Loucy (cell line): Measurements from ENCODE around the gene SH3PXD2A.
A peak's percentile ranks its signal among the peaks of the same experiment; 100 is the strongest.
"Not testable (repeated sequence)": the region's sequence is repeated elsewhere in the genome, so short reads cannot be mapped to it uniquely, and the experiment has no call there.

Source experiments
- H2AFZ ChIP-seq: fragments of 200-600 bp; sonication (generic); 2 replicates; pipeline ENCODE4 v1.6.0; 2016; ENCODE audit warnings: antibody characterized with exemption, mild to moderate bottlenecking, low read length, moderate library complexity
- H3F3A ChIP-seq: fragments of 200-600 bp; 2 replicates; pipeline ENCODE4 v1.6.0; 2016; ENCODE audit warnings: antibody characterized with exemption, low read depth, mild to moderate bottlenecking
- H3K27me3 ChIP-seq: fragments of 200-600 bp; sonication (generic); 2 replicates; pipeline ENCODE4 v1.6.1; 2014; ENCODE audit warnings: low read length, mild to moderate bottlenecking; ENCODE audit not compliant: insufficient read depth, poor library complexity, severe bottlenecking
- H3K36me3 ChIP-seq: fragments of 200-600 bp; sonication (generic); 2 replicates; pipeline ENCODE4 v1.6.1; 2016; ENCODE audit warnings: low read length; ENCODE audit not compliant: insufficient read depth
- H3K4me1 ChIP-seq: fragments of 200-600 bp; sonication (generic); 2 replicates; pipeline ENCODE4 v1.5.1; 2014; ENCODE audit warnings: low read length, mild to moderate bottlenecking; ENCODE audit not compliant: insufficient read depth, poor library complexity, severe bottlenecking
- H3K4me2 ChIP-seq: fragments of 200-600 bp; sonication (generic); 2 replicates; pipeline ENCODE4 v1.6.0; 2014; ENCODE audit warnings: antibody characterized with exemption, low read length, low read depth, mild to moderate bottlenecking; ENCODE audit not compliant: poor library complexity, severe bottlenecking
- H3K4me3 ChIP-seq: fragments of 200-600 bp; sonication (generic); 2 replicates; pipeline ENCODE4 v1.5.1; 2014; ENCODE audit warnings: low read length, mild to moderate bottlenecking, mixed read lengths; ENCODE audit not compliant: poor library complexity, severe bottlenecking
- H3K79me2 ChIP-seq: fragments of 200-600 bp; sonication (generic); 2 replicates; pipeline ENCODE4 v1.6.1; 2014; ENCODE audit warnings: low read length; ENCODE audit not compliant: insufficient read depth
- H3K9ac ChIP-seq: fragments of 200-600 bp; sonication (generic); 2 replicates; pipeline ENCODE4 v1.6.0; 2014; ENCODE audit warnings: mild to moderate bottlenecking, low read depth, low read length, moderate library complexity; ENCODE audit not compliant: poor library complexity, severe bottlenecking
- H3K9me2 ChIP-seq: fragments of 200-600 bp; sonication (generic); replicated peaks from 2 replicates; pipeline ENCODE4 v1.6.1; 2016; ENCODE audit warnings: low read depth, low read length, mixed read lengths
- H3K9me3 ChIP-seq: fragments of 200-600 bp; sonication (generic); 2 replicates; pipeline ENCODE4 v1.6.1; 2014; ENCODE audit warnings: mild to moderate bottlenecking, antibody characterized with exemption, low read length, low read depth; ENCODE audit not compliant: insufficient read depth
- H4K20me1 ChIP-seq: fragments of 200-600 bp; sonication (generic); 2 replicates; pipeline ENCODE4 v1.6.0; 2014; ENCODE audit warnings: antibody characterized with exemption, low read length, mild to moderate bottlenecking; ENCODE audit not compliant: insufficient read depth, poor library complexity, severe bottlenecking
- EZH2phosphoT487 ChIP-seq: fragments of 200-600 bp; IDR thresholded peaks from 2 replicates; pipeline ENCODE4 v1.6.1; 2018; ENCODE audit warnings: antibody characterized with exemption, mild to moderate bottlenecking, moderate library complexity, borderline replicate concordance
- TF ChIP-seq, protein P1 (sequence below): fragments of 200-600 bp; sonication (generic); conservative IDR thresholded peaks from 2 replicates; pipeline ENCODE4 v1.5.1; 2014; ENCODE audit warnings: mild to moderate bottlenecking, antibody characterized with exemption, low read length

Gene SH3PXD2A

DNA sequence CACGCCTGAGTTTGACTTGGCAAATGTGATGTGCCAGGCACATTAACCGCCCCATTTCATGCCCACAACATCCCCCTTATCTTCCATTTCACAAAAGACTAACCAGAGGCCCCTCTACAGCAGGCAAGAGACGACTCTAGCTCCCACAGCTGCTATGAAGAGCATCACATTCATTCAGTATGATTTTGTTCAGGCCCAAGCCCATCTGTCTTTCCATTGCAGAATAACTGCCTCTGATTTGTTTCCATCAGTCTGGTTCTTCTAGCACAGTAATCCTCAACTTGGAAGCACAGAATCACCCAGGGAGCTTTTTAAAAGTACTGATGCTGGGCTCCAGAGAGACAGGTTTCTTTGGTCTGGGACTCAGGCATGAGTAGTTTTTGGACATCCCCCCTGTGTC, 192.1 kb downstream of the SH3PXD2A start:
- H3K27me3 ChIP-seq: no peaks in the 10 kb centered on the region
- H3K4me2 ChIP-seq: no peak overlapping the region
- no peaks in the 10 kb centered on the region for H3K79me2 ChIP-seq
- no peak overlapping the region for H3K9ac ChIP-seq
- no peaks in the 10 kb centered on the region for H3F3A ChIP-seq
- H4K20me1 ChIP-seq: no peaks in the 10 kb centered on the region
- H3K36me3 ChIP-seq: peaks cover 5% of the 10 kb centered on the region; the same call in 1 of the 2 replicates
- H3K4me1 ChIP-seq: no peaks in the 10 kb centered on the region
- TF ChIP-seq, protein P1, sequence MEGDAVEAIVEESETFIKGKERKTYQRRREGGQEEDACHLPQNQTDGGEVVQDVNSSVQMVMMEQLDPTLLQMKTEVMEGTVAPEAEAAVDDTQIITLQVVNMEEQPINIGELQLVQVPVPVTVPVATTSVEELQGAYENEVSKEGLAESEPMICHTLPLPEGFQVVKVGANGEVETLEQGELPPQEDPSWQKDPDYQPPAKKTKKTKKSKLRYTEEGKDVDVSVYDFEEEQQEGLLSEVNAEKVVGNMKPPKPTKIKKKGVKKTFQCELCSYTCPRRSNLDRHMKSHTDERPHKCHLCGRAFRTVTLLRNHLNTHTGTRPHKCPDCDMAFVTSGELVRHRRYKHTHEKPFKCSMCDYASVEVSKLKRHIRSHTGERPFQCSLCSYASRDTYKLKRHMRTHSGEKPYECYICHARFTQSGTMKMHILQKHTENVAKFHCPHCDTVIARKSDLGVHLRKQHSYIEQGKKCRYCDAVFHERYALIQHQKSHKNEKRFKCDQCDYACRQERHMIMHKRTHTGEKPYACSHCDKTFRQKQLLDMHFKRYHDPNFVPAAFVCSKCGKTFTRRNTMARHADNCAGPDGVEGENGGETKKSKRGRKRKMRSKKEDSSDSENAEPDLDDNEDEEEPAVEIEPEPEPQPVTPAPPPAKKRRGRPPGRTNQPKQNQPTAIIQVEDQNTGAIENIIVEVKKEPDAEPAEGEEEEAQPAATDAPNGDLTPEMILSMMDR: no peak
- TF ChIP-seq EZH2phosphoT487: no peak
- H3K9me2 ChIP-seq: no peaks in the 10 kb centered on the region
- H2AFZ ChIP-seq: no peak overlapping the region
- no peaks in the 10 kb centered on the region for H3K9me3 ChIP-seq
- no peak overlapping the region for H3K4me3 ChIP-seq

DNA sequence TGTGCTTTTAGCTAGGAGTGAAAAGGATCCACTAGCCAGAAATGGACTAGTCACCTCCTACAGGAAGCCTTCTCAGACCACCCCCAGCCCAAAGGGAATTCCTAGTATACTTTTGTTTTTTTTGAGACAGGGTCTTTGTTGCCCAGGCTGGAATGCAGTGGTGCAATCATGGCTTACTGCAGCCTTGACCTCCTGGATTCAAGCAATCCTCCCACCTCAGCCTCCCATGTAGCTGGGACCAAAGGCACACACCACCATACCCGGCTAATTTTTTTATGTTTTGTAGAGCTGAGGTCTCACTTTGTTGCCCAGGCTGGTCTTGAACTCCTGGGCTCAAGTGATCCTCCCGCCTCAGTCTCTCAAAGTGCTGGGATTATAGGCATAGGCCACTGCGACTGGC, 192.7 kb downstream of the SH3PXD2A start:
- not testable (repeated sequence) for H3K4me1 ChIP-seq, H2AFZ ChIP-seq, H3K4me3 ChIP-seq, H3K9me3 ChIP-seq, H3K9ac ChIP-seq, H3K36me3 ChIP-seq, H3K9me2 ChIP-seq, H3K79me2 ChIP-seq, H4K20me1 ChIP-seq, H3K27me3 ChIP-seq, H3K4me2 ChIP-seq, H3F3A ChIP-seq

DNA sequence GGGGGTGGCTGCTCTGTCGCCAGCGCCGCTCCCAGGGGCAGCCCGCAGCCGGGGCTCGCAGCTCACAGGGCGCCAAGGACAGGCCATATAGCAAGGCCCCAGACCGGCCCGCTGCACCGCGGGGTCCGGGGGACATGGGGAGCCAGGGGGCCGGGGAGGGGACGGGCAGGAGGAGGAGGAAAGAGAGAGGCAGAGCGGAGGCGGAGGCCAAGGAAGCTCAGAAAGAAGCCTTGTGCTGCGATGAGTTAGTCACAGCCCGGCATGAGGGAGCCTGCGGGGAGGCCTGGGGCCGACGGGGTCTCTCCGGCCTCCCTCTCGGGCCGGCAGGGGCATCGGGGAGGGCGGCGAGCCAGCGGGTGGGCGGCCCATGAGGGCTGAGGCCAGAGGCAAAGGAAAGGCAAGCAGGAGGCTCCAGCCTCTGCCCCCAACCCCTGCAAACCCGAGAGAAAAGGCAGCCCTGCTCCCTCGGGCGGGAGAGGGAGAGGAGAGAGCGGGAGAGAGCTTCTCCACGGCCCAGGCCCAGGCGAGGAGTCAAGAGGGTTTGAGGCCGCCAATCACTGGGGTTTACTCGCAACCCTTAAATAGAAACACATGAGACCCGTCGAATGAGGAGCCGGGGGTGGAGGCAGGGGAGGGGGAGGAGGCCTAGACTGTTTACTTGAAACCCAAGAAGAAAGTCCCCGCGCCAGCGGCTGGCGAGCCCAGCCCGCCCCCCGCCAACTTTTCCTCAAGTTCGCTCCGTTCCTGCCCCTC, 194.0 kb downstream of the SH3PXD2A start:
- H4K20me1 ChIP-seq: no peaks in the 10 kb centered on the region
- no peaks in the 10 kb centered on the region for H3K79me2 ChIP-seq
- TF ChIP-seq EZH2phosphoT487: no peak
- TF ChIP-seq, protein P1: no peak
- H3K27me3 ChIP-seq: no peaks in the 10 kb centered on the region
- H3K4me3 ChIP-seq: peak overlapping the region; percentile 68
- H3K4me2 ChIP-seq: peak overlapping the region; percentile 62
- no peaks in the 10 kb centered on the region for H3K4me1 ChIP-seq
- no peaks in the 10 kb centered on the region for H3K9me3 ChIP-seq
- H3K9me2 ChIP-seq: no peaks in the 10 kb centered on the region
- H3K9ac ChIP-seq: no peak overlapping the region
- H3F3A ChIP-seq: no peaks in the 10 kb centered on the region
- H3K36me3 ChIP-seq: peaks cover 15% of the 10 kb centered on the region; the same call in 1 of the 2 replicates
- H2AFZ ChIP-seq: no peak overlapping the region
